CD4-positive, CD25-positive, alpha-beta regulatory T cell (primary cell): ENCODE data around the gene AVEN. TPM values are rescaled to one million over a fixed set of nuclear protein-coding genes. Genes with fewer than 3 reads are reported as not detected.

Source experiments
- ATAC-seq, 2 donors: fragments of 150-1000 bp; cut with Tn5 transposase; one replicate each; pipeline ENCODE4 v1.10.0; 2021; ENCODE audit warnings: low read depth in 2 of 2, moderate number of reproducible peaks in 2 of 2, moderate library complexity in 1 of 2
- DNase-seq, 3 donors: peaks; one replicate each; pipeline versions ENCODE4 v3.0.0 to v3.0.0-alpha.2; 2012 to 2022; ENCODE audit warnings: mixed read lengths in 1 of 3
- H3K27ac ChIP-seq: one replicate; pipeline ENCODE4 v1.7.0; 2013; ENCODE audit warnings: mild to moderate bottlenecking, low read length; ENCODE audit not compliant: insufficient read depth, poor library complexity, severe bottlenecking
- H3K27me3 ChIP-seq: one replicate; pipeline ENCODE4 v1.7.0; 2013; ENCODE audit warnings: low read length; ENCODE audit not compliant: control insufficient read depth, insufficient read depth
- H3K36me3 ChIP-seq: one replicate; pipeline ENCODE4 v1.7.0; 2013; ENCODE audit warnings: mild to moderate bottlenecking, low read length, moderate library complexity; ENCODE audit not compliant: control insufficient read depth, insufficient read depth
- H3K4me1 ChIP-seq: 2 replicates; pipeline ENCODE4 v1.7.0; 2013; ENCODE audit warnings: mild to moderate bottlenecking, low read length; ENCODE audit not compliant: insufficient read depth, control insufficient read depth, poor library complexity, severe bottlenecking
- H3K4me3 ChIP-seq: one replicate; pipeline ENCODE4 v1.7.0; 2013; ENCODE audit warnings: low read depth, mild to moderate bottlenecking, low read length, moderate library complexity
- H3K9me3 ChIP-seq, 2 experiments: 1 replicate in 1 of 2; 2 replicates in 1 of 2; pipeline ENCODE4 v1.7.0; 2013; ENCODE audit warnings: low read length in 2 of 2, mild to moderate bottlenecking in 1 of 2, moderate library complexity in 1 of 2; ENCODE audit not compliant: control insufficient read depth in 2 of 2
- H3K27ac Mint-ChIP-seq, 3 donors: one replicate each; pipeline ENCODE4 v1.8.0; 2020 to 2022; ENCODE audit warnings: mild to moderate bottlenecking in 3 of 3, mixed read lengths in 3 of 3, moderate library complexity in 2 of 3
- H3K27me3 Mint-ChIP-seq: one replicate; pipeline ENCODE4 v1.8.0; 2022; ENCODE audit warnings: mild to moderate bottlenecking, mixed read lengths
- H3K36me3 Mint-ChIP-seq: one replicate; pipeline ENCODE4 v1.8.0; 2020; ENCODE audit warnings: mixed read lengths
- H3K4me1 Mint-ChIP-seq, 4 donors: one replicate each; pipeline ENCODE4 v1.8.0; 2020 to 2022; ENCODE audit warnings: mixed read lengths in 4 of 4, mild to moderate bottlenecking in 1 of 4
- H3K4me3 Mint-ChIP-seq, 4 donors: one replicate each; pipeline ENCODE4 v1.8.0; 2020 to 2022; ENCODE audit warnings: mild to moderate bottlenecking in 4 of 4, mixed read lengths in 4 of 4, moderate library complexity in 3 of 4
- H3K9me3 Mint-ChIP-seq, 7 donors: one replicate each; pipeline ENCODE4 v1.8.0; 2020 to 2022; ENCODE audit warnings: mixed read lengths in 7 of 7, mild to moderate bottlenecking in 3 of 7, moderate library complexity in 2 of 7
- polyA plus RNA-seq, 4 donors: library from polyadenylated mRNA; unstranded; fragments of 300-500 nt; fragmentation: Illumina TruSeq; gene quantifications; one replicate each; pipeline ENCODE4 v1.2.3, GENCODE V29; 2021
- total RNA-seq: library from RNA; stranded (reverse); gene quantifications from one replicate; pipeline ENCODE4 v1.2.3, GENCODE V29; 2022

The AVEN gene
- total and polyA plus RNA-seq, 5 donors from 2014 or later = 4.5 to 11.5 (median 9.5) TPM

GRCh38 chr15:33871980-33872379, 167.0 kb downstream of the AVEN start:
- Histone ChIP-seq H3K36me3 (peaks cover 6% of the 10 kb centered on the region), H3K4me3 (no peak overlapping the region), H3K9me3 (no peaks in the 10 kb centered on the region), H3K27me3 (no peaks in the 10 kb centered on the region), H3K4me1 (no peaks in the 10 kb centered on the region), H3K27ac (no peak overlapping the region)
- Mint-ChIP-seq H3K27ac (no peak overlapping the region), H3K9me3 (no peaks in the 10 kb centered on the region), H3K4me1 (no peaks in the 10 kb centered on the region), H3K36me3 (peaks cover 16% of the 10 kb centered on the region), H3K27me3 (no peaks in the 10 kb centered on the region), H3K4me3 (no peak overlapping the region)
- ATAC-seq = no peak
- DNase-seq = no peak

DNA sequence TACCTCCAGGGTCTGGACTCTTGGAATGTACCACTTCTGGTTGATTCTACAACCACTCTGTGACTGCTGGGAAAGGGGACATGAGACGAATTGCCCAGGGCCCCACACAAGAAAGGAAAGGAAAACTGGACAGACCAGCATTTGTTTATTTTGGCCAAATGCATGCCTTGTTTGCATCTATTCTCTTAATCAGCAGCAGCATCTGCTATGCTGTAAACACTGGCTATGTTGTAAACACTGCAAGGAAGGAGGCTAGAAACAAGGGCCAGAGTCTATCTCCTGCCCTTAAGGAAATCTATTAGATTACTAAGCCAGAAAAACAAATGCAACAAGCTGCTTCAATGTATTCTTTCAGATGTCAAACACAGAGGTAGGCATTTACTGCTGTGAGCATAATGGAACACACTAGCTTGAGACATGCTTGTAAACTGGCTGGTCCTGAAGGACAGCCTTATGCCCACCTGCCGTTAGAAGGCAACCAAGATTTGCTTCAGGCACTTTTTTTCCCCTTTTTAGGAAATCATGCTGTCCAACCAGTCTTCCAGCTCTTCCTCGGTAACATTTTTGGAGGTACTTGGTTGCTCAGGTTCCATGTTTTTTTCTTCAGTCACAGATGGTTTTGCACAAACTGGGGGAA, 172.8 kb downstream of the AVEN start:
- Histone ChIP-seq H3K36me3 (peaks cover 11% of the 10 kb centered on the region), H3K27me3 (no peaks in the 10 kb centered on the region), H3K9me3 (no peaks in the 10 kb centered on the region), H3K4me3 (no peak overlapping the region), H3K27ac (no peak overlapping the region), H3K4me1 (no peaks in the 10 kb centered on the region)
- no peaks in the 10 kb centered on the region for H3K9me3 Mint-ChIP-seq
- H3K36me3 Mint-ChIP-seq = peaks cover 41% of the 10 kb centered on the region
- no peak for DNase-seq
- H3K27ac Mint-ChIP-seq = no peak overlapping the region
- no peaks in the 10 kb centered on the region for H3K4me1 Mint-ChIP-seq
- no peak overlapping the region for H3K4me3 Mint-ChIP-seq
- H3K27me3 Mint-ChIP-seq = no peaks in the 10 kb centered on the region
- ATAC-seq = no peak

DNA sequence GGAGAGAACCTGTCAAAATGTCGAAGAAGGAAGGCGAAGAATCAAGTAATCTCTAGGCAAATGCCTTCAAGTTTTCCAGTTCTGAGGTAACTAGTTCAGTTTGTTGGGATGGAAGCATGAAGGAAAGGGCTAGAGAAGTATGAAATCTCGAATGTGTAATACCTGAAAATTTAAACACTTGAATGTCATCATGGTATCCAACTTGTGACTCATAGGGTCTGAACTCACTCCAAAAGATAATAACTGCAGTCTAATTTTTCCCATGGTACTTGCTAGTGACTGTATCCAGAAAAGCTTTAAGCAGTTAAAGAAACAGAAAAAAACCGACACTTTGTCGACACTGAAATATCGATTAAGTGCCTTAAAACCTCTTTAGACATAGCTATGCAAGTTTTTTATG, 173.6 kb downstream of the AVEN start:
- Histone ChIP-seq H3K4me3 (no peak overlapping the region), H3K9me3 (no peaks in the 10 kb centered on the region), H3K27ac (no peak overlapping the region), H3K4me1 (no peaks in the 10 kb centered on the region), H3K36me3 (peaks cover 11% of the 10 kb centered on the region), H3K27me3 (no peaks in the 10 kb centered on the region)
- H3K4me1 Mint-ChIP-seq = no peaks in the 10 kb centered on the region
- H3K4me3 Mint-ChIP-seq = no peak overlapping the region
- ATAC-seq = no peak
- no peak for DNase-seq
- H3K9me3 Mint-ChIP-seq = no peaks in the 10 kb centered on the region
- H3K27ac Mint-ChIP-seq = no peak overlapping the region
- H3K27me3 Mint-ChIP-seq = no peaks in the 10 kb centered on the region
- peaks cover 42% of the 10 kb centered on the region for H3K36me3 Mint-ChIP-seq

- no peaks in the 10 kb centered on the region for H3K4me1 ChIP-seq
- ATAC-seq (no peak), DNase-seq (no peak)
- Mint-ChIP-seq H3K27me3 (no peaks in the 10 kb centered on the region), H3K9me3 (no peaks in the 10 kb centered on the region), H3K36me3 (peaks cover 45% of the 10 kb centered on the region), H3K4me1 (no peaks in the 10 kb centered on the region), H3K27ac (no peak overlapping the region), H3K4me3 (no peak overlapping the region)
- H3K27ac ChIP-seq = no peak overlapping the region
- H3K9me3 ChIP-seq = no peaks in the 10 kb centered on the region
- H3K4me3 ChIP-seq = no peak overlapping the region
- no peaks in the 10 kb centered on the region for H3K27me3 ChIP-seq
- H3K36me3 ChIP-seq = peaks cover 11% of the 10 kb centered on the region
These were observed 174.5 kb downstream of the AVEN start for GRCh38 chr15:33864360-33865075.

- Mint-ChIP-seq H3K9me3 (peaks cover 0 to 2% (median 0%) of the 10 kb centered on the region in 7 donors), H3K27me3 (no peaks in the 10 kb centered on the region), H3K27ac (no peak overlapping the region), H3K4me3 (no peak overlapping the region), H3K36me3 (peaks cover 39% of the 10 kb centered on the region), H3K4me1 (no peaks in the 10 kb centered on the region)
- Histone ChIP-seq H3K9me3 (no peaks in the 10 kb centered on the region), H3K27me3 (no peaks in the 10 kb centered on the region), H3K36me3 (peaks cover 5% of the 10 kb centered on the region), H3K4me3 (no peak overlapping the region), H3K4me1 (no peaks in the 10 kb centered on the region), H3K27ac (no peak overlapping the region)
- ATAC-seq (no peak), DNase-seq (no peak)
These were observed 178.2 kb downstream of the AVEN start for GRCh38 chr15:33860754-33861153.

DNA sequence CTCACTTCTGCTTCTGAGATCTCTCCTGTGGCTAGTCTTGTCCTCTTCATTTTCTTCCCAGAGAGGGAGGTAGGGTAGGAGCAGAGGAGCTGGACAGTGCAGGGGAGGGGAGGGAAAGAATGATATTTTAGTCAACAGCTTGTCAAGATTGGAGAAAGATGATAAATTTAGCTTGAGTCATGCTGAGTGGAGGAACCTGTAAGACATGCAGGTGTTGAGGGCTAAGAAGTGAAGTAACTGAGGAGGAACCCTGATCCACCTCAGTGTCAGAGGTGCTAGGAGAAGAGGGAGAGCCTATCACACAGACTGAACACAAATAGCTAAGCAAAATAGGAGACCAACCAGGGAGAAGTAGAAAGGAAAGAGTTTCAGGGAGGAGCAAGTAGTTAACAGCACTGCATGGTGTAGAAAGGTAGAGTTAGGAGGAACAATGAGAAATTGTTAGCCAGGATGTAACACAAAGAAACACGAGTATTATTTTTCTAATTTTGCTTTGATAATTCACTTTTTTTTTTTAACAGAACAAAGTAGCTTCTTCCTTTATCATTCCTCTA, 178.9 kb downstream of the AVEN start:
- Mint-ChIP-seq H3K4me3 (no peak overlapping the region), H3K27ac (peak overlapping the region in 1 of 3 donors; percentile 7), H3K27me3 (no peaks in the 10 kb centered on the region), H3K9me3 (peaks cover 0 to 2% (median 0%) of the 10 kb centered on the region in 7 donors), H3K4me1 (no peaks in the 10 kb centered on the region), H3K36me3 (peaks cover 35% of the 10 kb centered on the region)
- DNase-seq (no peak), ATAC-seq (no peak)
- no peaks in the 10 kb centered on the region for H3K9me3 ChIP-seq
- H3K4me3 ChIP-seq = no peak overlapping the region
- H3K27ac ChIP-seq = no peak overlapping the region
- H3K36me3 ChIP-seq = no peaks in the 10 kb centered on the region
- no peaks in the 10 kb centered on the region for H3K4me1 ChIP-seq
- H3K27me3 ChIP-seq = no peaks in the 10 kb centered on the region

GRCh38 chr15:33858836-33859235, 180.2 kb downstream of the AVEN start:
- no peaks in the 10 kb centered on the region for H3K36me3 ChIP-seq
- Mint-ChIP-seq H3K4me3 (no peak overlapping the region), H3K36me3 (peaks cover 26% of the 10 kb centered on the region), H3K4me1 (no peaks in the 10 kb centered on the region), H3K27me3 (no peaks in the 10 kb centered on the region), H3K27ac (no peak overlapping the region), H3K9me3 (peaks cover 0 to 2% (median 0%) of the 10 kb centered on the region in 7 donors)
- no peaks in the 10 kb centered on the region for H3K4me1 ChIP-seq
- H3K4me3 ChIP-seq = no peak overlapping the region
- ATAC-seq (no peak), DNase-seq (no peak)
- H3K27me3 ChIP-seq = no peaks in the 10 kb centered on the region
- H3K9me3 ChIP-seq = no peaks in the 10 kb centered on the region
- H3K27ac ChIP-seq = no peak overlapping the region

- H3K27me3 ChIP-seq = no peaks in the 10 kb centered on the region
- no peaks in the 10 kb centered on the region for H3K27me3 Mint-ChIP-seq
- DNase-seq = no peak
- no peaks in the 10 kb centered on the region for H3K4me1 Mint-ChIP-seq
- no peaks in the 10 kb centered on the region for H3K36me3 ChIP-seq
- no peak overlapping the region for H3K4me3 Mint-ChIP-seq
- H3K36me3 Mint-ChIP-seq = peaks cover 19% of the 10 kb centered on the region
- no peak overlapping the region for H3K27ac ChIP-seq
- H3K4me1 ChIP-seq = no peaks in the 10 kb centered on the region
- H3K9me3 ChIP-seq = no peaks in the 10 kb centered on the region
- no peak for ATAC-seq
- peaks cover 0 to 2% (median 0%) of the 10 kb centered on the region in 7 donors for H3K9me3 Mint-ChIP-seq
- H3K27ac Mint-ChIP-seq = no peak overlapping the region
- H3K4me3 ChIP-seq = no peak overlapping the region
These were observed 181.3 kb downstream of the AVEN start for GRCh38 chr15:33857726-33858125.
